Suprapubic skin (tissue), 4 donors: Measurements from ENCODE around the gene NUP153.

ENCODE experiments used
- CTCF ChIP-seq, 2 donors: fragments of 200-600 bp in 1 of 2; fragments of 450-650 bp in 1 of 2; sonication (generic) in 1 of 2; IDR thresholded peaks; one replicate each; pipeline ENCODE4 v1.5.1; 2016 to 2019; ENCODE audit warnings: antibody characterized with exemption in 2 of 2, mild to moderate bottlenecking in 1 of 2, moderate library complexity in 1 of 2
- EP300 ChIP-seq: sonication (generic); formaldehyde crosslinking; IDR thresholded peaks from one replicate; pipeline ENCODE4 v1.6.1; 2017; ENCODE audit warnings: antibody characterized with exemption
- POLR2A ChIP-seq, 2 donors: fragments of 450-650 bp; IDR thresholded peaks; one replicate each; pipeline ENCODE4 v1.6.1; 2017; ENCODE audit warnings: antibody characterized with exemption in 2 of 2, mild to moderate bottlenecking in 2 of 2, moderate library complexity in 2 of 2
- POLR2AphosphoS5 ChIP-seq, 3 donors: sonication (generic); formaldehyde crosslinking; IDR thresholded peaks; one replicate each; pipeline ENCODE4 v1.6.1; 2017; ENCODE audit warnings: antibody characterized with exemption in 3 of 3

DNA sequence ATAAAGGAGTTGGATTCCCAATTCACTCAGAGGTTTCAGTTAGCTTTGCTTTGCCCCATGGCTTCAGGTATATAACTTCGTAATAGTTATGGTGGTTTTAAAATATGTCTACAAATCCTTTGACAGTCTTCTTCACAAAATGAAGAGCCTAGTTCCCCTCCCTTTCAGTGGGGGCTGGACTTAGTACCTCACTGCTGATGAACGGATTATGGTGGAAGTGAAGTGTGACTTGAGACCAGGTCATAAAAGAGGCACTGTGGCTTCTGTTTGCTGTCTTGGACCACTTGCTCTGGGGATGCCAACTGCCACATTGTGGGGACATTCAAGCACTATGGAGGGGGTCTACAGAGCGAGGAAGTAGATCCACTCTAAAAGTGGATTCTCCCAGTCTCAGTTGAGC is 47.5 kb upstream of the NUP153 start:
- no peak for TF ChIP-seq CTCF (IDR thresholded peaks at IDR 0.05)
- TF ChIP-seq POLR2AphosphoS5 (IDR thresholded peaks at IDR 0.05), result no peak
- no peak for TF ChIP-seq POLR2A (IDR thresholded peaks at IDR 0.05)
- no peak for TF ChIP-seq EP300
